GM18873 (cell line): ENCODE data around the gene RABGAP1L.
"Not testable (repeated sequence)": the region's sequence is repeated elsewhere in the genome, so short reads cannot be mapped to it uniquely, and the experiment has no call there.

Source experiments
- ATAC-seq: cut with Tn5 transposase; IDR thresholded peaks from one replicate; pipeline ENCODE4 v1.9.1; 2021; ENCODE audit warnings: mild to moderate bottlenecking, moderate library complexity, moderate number of reproducible peaks; ENCODE audit not compliant: unreplicated experiment, low FRiP score

The RABGAP1L gene

GRCh38 chr1:174352117-174352516 is 192.8 kb downstream of the RABGAP1L start:
- ATAC-seq = no peak

- no peak for ATAC-seq
These were observed 193.7 kb downstream of the RABGAP1L start for GRCh38 chr1:174352883-174353608.

GRCh38 chr1:174358344-174358743 is 199.0 kb downstream of the RABGAP1L start:
- ATAC-seq = no peak

GRCh38 chr1:174358786-174359453 is 199.6 kb downstream of the RABGAP1L start:
- ATAC-seq = no peak

- ATAC-seq = no peak
These were observed 200.1 kb downstream of the RABGAP1L start for GRCh38 chr1:174359454-174359805.

GRCh38 chr1:174364996-174365736 is 205.8 kb downstream of the RABGAP1L start:
- no peak for ATAC-seq

GRCh38 chr1:174366946-174367345 is 207.6 kb downstream of the RABGAP1L start:
- no peak for ATAC-seq

GRCh38 chr1:174367892-174368291 is 208.6 kb downstream of the RABGAP1L start:
- ATAC-seq = no peak

GRCh38 chr1:174376030-174376429 is 216.7 kb downstream of the RABGAP1L start:
- no peak for ATAC-seq

GRCh38 chr1:174391716-174392115 is 232.4 kb downstream of the RABGAP1L start:
- no peak for ATAC-seq

- ATAC-seq = no peak
These were observed 234.6 kb downstream of the RABGAP1L start for GRCh38 chr1:174393885-174394284.

GRCh38 chr1:174397261-174397660 is 237.9 kb downstream of the RABGAP1L start:
- ATAC-seq = no peak

- no peak for ATAC-seq
These were observed 238.9 kb downstream of the RABGAP1L start for GRCh38 chr1:174398246-174398645.

GRCh38 chr1:174399211-174399610 is 239.9 kb downstream of the RABGAP1L start:
- ATAC-seq = no peak

GRCh38 chr1:174401075-174401474 is 241.8 kb downstream of the RABGAP1L start:
- no peak for ATAC-seq

GRCh38 chr1:174405219-174405618 is 245.9 kb downstream of the RABGAP1L start:
- no peak for ATAC-seq

- no peak for ATAC-seq
These were observed 247.1 kb downstream of the RABGAP1L start for GRCh38 chr1:174406421-174406820.

GRCh38 chr1:174407665-174408064 is 248.3 kb downstream of the RABGAP1L start:
- no peak for ATAC-seq

- no peak for ATAC-seq
These were observed 248.8 kb downstream of the RABGAP1L start for GRCh38 chr1:174408146-174408545.

GRCh38 chr1:174409801-174410200 is 250.5 kb downstream of the RABGAP1L start:
- not testable (repeated sequence) for ATAC-seq

- no peak for ATAC-seq
These were observed 254.3 kb downstream of the RABGAP1L start for GRCh38 chr1:174413632-174414031.
